ENCODE results near the gene EPB41L4B.

- TF ChIP-seq CTCF (IDR thresholded peaks at IDR 0.05; ENCODE audit: low read length) (no peak), EZH2 (IDR thresholded peaks at IDR 0.05; ENCODE audit: borderline replicate concordance, low read length) (no peak)
Observed at GRCh38 chr9:109273869-109274268, 47.0 kb downstream of the EPB41L4B start.

Data from OCI-LY1 (cell line).